GM12878 (cell line): Measurements from ENCODE around the gene ANKRD55. TPM values are rescaled to one million over a fixed set of nuclear protein-coding genes. Genes with fewer than 3 reads are reported as not detected.

Experiments
- BHLHE40 ChIP-seq, 2 experiments: fragments of 450-650 bp in 1 of 2; IDR thresholded peaks; 2 replicates each; pipeline ENCODE4 v1.6.1; 2011 to 2017; ENCODE audit warnings: low read depth in 2 of 2, borderline replicate concordance in 1 of 2, improper control_type of control experiment in 1 of 2, low read length in 1 of 2, mild to moderate bottlenecking in 1 of 2
- CHD4 ChIP-seq: fragments of 200-600 bp; sonication (generic); IDR thresholded peaks from 2 replicates; pipeline ENCODE4 v1.6.1; 2016; ENCODE audit warnings: mild to moderate bottlenecking
- EGR1 ChIP-seq, 2 experiments: IDR thresholded peaks; 1 replicate in 1 of 2; 2 replicates in 1 of 2; pipeline ENCODE4 v1.6.1; 2011 to 2012; ENCODE audit warnings: low read depth in 2 of 2, low read length in 2 of 2, borderline replicate concordance in 1 of 2, mild to moderate bottlenecking in 1 of 2, moderate library complexity in 1 of 2
- EZH2 ChIP-seq: IDR thresholded peaks from 2 replicates; pipeline ENCODE4 v1.6.1; 2012; ENCODE audit warnings: low read depth, mild to moderate bottlenecking, control low read depth, inconsistent platforms, low read length, borderline replicate concordance; ENCODE audit not compliant: control insufficient read depth
- GATAD2B ChIP-seq: fragments of 450-650 bp; conservative IDR thresholded peaks from 2 replicates; pipeline ENCODE4 v1.6.1; 2017; ENCODE audit warnings: low read depth, mild to moderate bottlenecking, moderate library complexity
- IRF4 ChIP-seq: IDR thresholded peaks from 2 replicates; pipeline ENCODE4 v1.6.1; 2011; ENCODE audit warnings: low read depth, low read length
- MEF2B ChIP-seq: fragments of 450-650 bp; IDR thresholded peaks from 2 replicates; pipeline ENCODE4 v1.6.1; 2018; ENCODE audit warnings: mild to moderate bottlenecking, moderate library complexity; ENCODE audit not compliant: partially characterized antibody, poor library complexity, severe bottlenecking
- MTA2 ChIP-seq: fragments of 450-650 bp; IDR thresholded peaks from 2 replicates; pipeline ENCODE4 v1.6.1; 2016; ENCODE audit warnings: low read depth, mild to moderate bottlenecking, moderate library complexity
- NFYA ChIP-seq: IDR thresholded peaks from 2 replicates; pipeline ENCODE4 v1.6.1; 2011; ENCODE audit warnings: low read depth, mild to moderate bottlenecking, low read length, improper control_type of control experiment, borderline replicate concordance
- NFYB ChIP-seq: IDR thresholded peaks from 2 replicates; pipeline ENCODE4 v1.6.1; 2011; ENCODE audit warnings: low read depth, mild to moderate bottlenecking, low read length, improper control_type of control experiment, moderate library complexity; ENCODE audit not compliant: insufficient read depth
- NR2F1 ChIP-seq: fragments of 450-650 bp; conservative IDR thresholded peaks from 2 replicates; pipeline ENCODE4 v1.6.1; 2017; ENCODE audit warnings: mild to moderate bottlenecking
- NRF1 ChIP-seq: conservative IDR thresholded peaks from 2 replicates; pipeline ENCODE4 v1.6.1; 2011; ENCODE audit warnings: mild to moderate bottlenecking, low read depth, low read length, improper control_type of control experiment
- RCOR1 ChIP-seq: conservative IDR thresholded peaks from 2 replicates; pipeline ENCODE4 v1.6.1; 2012; ENCODE audit warnings: low read depth, low read length, improper control_type of control experiment
- RUNX3 ChIP-seq: IDR thresholded peaks from 2 replicates; pipeline ENCODE4 v1.6.1; 2012; ENCODE audit warnings: low read length, inconsistent platforms
- SMAD1 ChIP-seq: fragments of 450-650 bp; IDR thresholded peaks from 2 replicates; pipeline ENCODE4 v1.6.1; 2018; ENCODE audit warnings: mild to moderate bottlenecking, low read depth; ENCODE audit not compliant: partially characterized antibody
- SRF ChIP-seq, 2 experiments: IDR thresholded peaks; 2 replicates each; pipeline ENCODE4 v1.6.1; 2011; ENCODE audit warnings: low read depth in 2 of 2, low read length in 2 of 2, mild to moderate bottlenecking in 1 of 2, moderate library complexity in 1 of 2
- TCF3 ChIP-seq: IDR thresholded peaks from 2 replicates; pipeline ENCODE4 v1.6.1; 2012; ENCODE audit warnings: low read depth, mild to moderate bottlenecking, low read length, borderline replicate concordance; ENCODE audit not compliant: insufficient read depth
- ZBED1 ChIP-seq: IDR thresholded peaks from 2 replicates; pipeline ENCODE4 v1.6.1; 2016; ENCODE audit warnings: borderline replicate concordance
- ZNF207 ChIP-seq: fragments of 450-650 bp; IDR thresholded peaks from 2 replicates; pipeline ENCODE4 v1.6.1; 2014; ENCODE audit warnings: antibody characterized with exemption, mild to moderate bottlenecking, borderline replicate concordance
- ZNF24 ChIP-seq: fragments of 450-650 bp; IDR thresholded peaks from 2 replicates; pipeline ENCODE4 v1.6.1; 2017; ENCODE audit warnings: antibody characterized with exemption, mild to moderate bottlenecking
- ZNF384 ChIP-seq: IDR thresholded peaks from 2 replicates; pipeline ENCODE4 v1.6.1; 2012; ENCODE audit warnings: low read depth, mild to moderate bottlenecking, low read length, improper control_type of control experiment, borderline replicate concordance
- ZSCAN29 ChIP-seq: fragments of 450-650 bp; IDR thresholded peaks from 2 replicates; pipeline ENCODE4 v1.6.1; 2017; ENCODE audit warnings: mild to moderate bottlenecking, moderate library complexity
- polyA plus RNA-seq, 11 experiments: library from polyadenylated mRNA; depleted of rRNA in 4 of 11; unstranded in 6 of 11; stranded (reverse) in 5 of 11; fragments of >200 nt; fragmentation: Nextera tagmentation in 4 of 11; fragmentation: Illumina TruSeq in 1 of 11; extraction: Ambion mirVana in 4 of 11; extraction: Trizol in 1 of 11; gene quantifications; 1 replicate in 1 of 11; 2 replicates in 10 of 11; pipeline versions ENCODE4 v1.2.1 to v1.2.3, GENCODE V29; 2011 to 2016; ENCODE audit warnings: inconsistent platforms in 2 of 11, missing spikeins in 2 of 11, low read depth in 1 of 11
- total RNA-seq, 4 experiments: library from RNA; depleted of rRNA in 3 of 4; stranded (reverse); fragments of >200 nt in 3 of 4; fragmentation: Illumina TruSeq in 1 of 4; extraction: Trizol in 1 of 4; gene quantifications; 2 replicates each; pipeline versions ENCODE4 v1.2.1 to v1.2.3, GENCODE V29; 2013 to 2021
- TF ChIP-seq, protein P1 (sequence below): fragments of 450-650 bp; IDR thresholded peaks from 2 replicates; pipeline ENCODE4 v1.6.1; 2017; ENCODE audit warnings: antibody characterized with exemption, mild to moderate bottlenecking, moderate library complexity
- TF ChIP-seq, protein P2 (sequence below): fragments of 450-650 bp; IDR thresholded peaks from 2 replicates; pipeline ENCODE4 v1.6.1; 2016; ENCODE audit warnings: mild to moderate bottlenecking
- TF ChIP-seq, protein P3 (sequence below): IDR thresholded peaks from 2 replicates; pipeline ENCODE4 v1.6.1; 2011; ENCODE audit warnings: mild to moderate bottlenecking, low read depth, low read length, moderate library complexity; ENCODE audit not compliant: insufficient replicate concordance

The ANKRD55 gene
- total and polyA plus RNA-seq, 10 of the 15 experiments (the other 5 are each of a cell fraction or from before 2014, with no cell fraction given), result 0.04 TPM; not detected in 9

DNA sequence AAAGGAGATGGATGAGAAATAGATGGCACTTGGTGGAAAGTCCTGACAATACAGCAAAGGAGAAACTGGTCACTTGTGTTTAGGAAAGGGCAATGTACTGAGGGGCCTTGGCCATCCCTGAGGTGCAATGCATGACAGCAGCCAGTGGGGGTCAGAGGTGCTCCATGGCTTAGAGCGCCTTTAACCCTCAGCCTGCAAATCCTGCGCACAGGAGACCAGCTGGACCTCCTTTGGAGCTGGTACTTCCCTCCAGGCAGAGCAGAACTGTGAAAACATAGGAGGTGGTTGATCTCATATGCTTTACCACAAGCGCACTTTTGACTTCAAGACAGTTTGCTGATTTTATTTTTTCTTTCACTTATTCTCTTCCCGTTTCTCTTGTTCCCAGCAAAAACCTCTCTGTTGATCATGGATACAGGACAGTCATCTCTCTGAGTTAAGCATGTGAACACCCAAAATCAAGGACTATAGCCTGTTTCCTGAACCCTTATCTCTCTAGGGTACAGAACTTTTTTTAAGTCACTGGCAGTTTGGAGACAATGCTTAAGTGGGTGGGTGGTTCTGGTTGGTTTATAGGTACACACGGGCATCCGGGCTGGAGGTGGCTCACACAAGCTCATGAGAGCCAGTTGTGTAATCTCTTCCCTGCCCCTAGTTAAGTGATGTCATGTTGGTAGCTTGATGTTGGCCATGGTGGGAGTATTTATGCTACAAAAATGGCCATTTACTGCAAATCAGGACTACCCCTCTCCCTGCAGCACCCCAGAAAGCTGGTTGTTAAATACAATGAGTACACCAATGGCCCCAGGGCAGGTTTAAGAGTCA lies 37.6 kb upstream of the ANKRD55 start (continued):
- no peak for TF ChIP-seq EGR1 (IDR thresholded peaks at IDR 0.05; ENCODE audit: borderline replicate concordance in 1 of 2, low read depth in 2 of 2, low read length in 2 of 2)
- no peak for TF ChIP-seq ZNF384
- TF ChIP-seq NR2F1, result no peak
- TF ChIP-seq, protein P1, sequence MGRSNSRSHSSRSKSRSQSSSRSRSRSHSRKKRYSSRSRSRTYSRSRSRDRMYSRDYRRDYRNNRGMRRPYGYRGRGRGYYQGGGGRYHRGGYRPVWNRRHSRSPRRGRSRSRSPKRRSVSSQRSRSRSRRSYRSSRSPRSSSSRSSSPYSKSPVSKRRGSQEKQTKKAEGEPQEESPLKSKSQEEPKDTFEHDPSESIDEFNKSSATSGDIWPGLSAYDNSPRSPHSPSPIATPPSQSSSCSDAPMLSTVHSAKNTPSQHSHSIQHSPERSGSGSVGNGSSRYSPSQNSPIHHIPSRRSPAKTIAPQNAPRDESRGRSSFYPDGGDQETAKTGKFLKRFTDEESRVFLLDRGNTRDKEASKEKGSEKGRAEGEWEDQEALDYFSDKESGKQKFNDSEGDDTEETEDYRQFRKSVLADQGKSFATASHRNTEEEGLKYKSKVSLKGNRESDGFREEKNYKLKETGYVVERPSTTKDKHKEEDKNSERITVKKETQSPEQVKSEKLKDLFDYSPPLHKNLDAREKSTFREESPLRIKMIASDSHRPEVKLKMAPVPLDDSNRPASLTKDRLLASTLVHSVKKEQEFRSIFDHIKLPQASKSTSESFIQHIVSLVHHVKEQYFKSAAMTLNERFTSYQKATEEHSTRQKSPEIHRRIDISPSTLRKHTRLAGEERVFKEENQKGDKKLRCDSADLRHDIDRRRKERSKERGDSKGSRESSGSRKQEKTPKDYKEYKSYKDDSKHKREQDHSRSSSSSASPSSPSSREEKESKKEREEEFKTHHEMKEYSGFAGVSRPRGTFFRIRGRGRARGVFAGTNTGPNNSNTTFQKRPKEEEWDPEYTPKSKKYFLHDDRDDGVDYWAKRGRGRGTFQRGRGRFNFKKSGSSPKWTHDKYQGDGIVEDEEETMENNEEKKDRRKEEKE, result no peak
- TF ChIP-seq SRF (IDR thresholded peaks at IDR 0.05; ENCODE audit: low read depth in 2 of 2, low read length in 2 of 2), result no peak
- TF ChIP-seq, protein P2, sequence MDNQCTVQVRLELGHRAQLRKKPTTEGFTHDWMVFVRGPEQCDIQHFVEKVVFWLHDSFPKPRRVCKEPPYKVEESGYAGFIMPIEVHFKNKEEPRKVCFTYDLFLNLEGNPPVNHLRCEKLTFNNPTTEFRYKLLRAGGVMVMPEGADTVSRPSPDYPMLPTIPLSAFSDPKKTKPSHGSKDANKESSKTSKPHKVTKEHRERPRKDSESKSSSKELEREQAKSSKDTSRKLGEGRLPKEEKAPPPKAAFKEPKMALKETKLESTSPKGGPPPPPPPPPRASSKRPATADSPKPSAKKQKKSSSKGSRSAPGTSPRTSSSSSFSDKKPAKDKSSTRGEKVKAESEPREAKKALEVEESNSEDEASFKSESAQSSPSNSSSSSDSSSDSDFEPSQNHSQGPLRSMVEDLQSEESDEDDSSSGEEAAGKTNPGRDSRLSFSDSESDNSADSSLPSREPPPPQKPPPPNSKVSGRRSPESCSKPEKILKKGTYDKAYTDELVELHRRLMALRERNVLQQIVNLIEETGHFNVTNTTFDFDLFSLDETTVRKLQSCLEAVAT, result no peak
- TF ChIP-seq, protein P3, sequence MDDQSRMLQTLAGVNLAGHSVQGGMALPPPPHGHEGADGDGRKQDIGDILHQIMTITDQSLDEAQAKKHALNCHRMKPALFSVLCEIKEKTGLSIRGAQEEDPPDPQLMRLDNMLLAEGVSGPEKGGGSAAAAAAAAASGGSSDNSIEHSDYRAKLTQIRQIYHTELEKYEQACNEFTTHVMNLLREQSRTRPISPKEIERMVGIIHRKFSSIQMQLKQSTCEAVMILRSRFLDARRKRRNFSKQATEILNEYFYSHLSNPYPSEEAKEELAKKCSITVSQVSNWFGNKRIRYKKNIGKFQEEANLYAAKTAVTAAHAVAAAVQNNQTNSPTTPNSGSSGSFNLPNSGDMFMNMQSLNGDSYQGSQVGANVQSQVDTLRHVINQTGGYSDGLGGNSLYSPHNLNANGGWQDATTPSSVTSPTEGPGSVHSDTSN, result no peak
- no peak for TF ChIP-seq RCOR1
- TF ChIP-seq TCF3, result no peak
- no peak for TF ChIP-seq NFYA
- TF ChIP-seq ZNF24, result peak; percentile 50; the same call in 1 of the 2 replicates
- no peak for TF ChIP-seq NFYB
- no peak for TF ChIP-seq CHD4
- TF ChIP-seq BHLHE40 (IDR thresholded peaks at IDR 0.05; ENCODE audit: borderline replicate concordance in 1 of 2, low read depth in 2 of 2, low read length in 1 of 2), result no peak
- peak; percentile 32 for TF ChIP-seq MEF2B
- TF ChIP-seq NRF1, result no peak
- peak; percentile 33; the same call in 1 of the 2 replicates for TF ChIP-seq RUNX3
- no peak for TF ChIP-seq EZH2
- no peak for TF ChIP-seq SMAD1
- TF ChIP-seq ZNF207, result peak; percentile 24; the same call in 1 of the 2 replicates
- no peak for TF ChIP-seq MTA2
- peak; percentile 68; the same call in 1 of the 2 replicates for TF ChIP-seq IRF4
- no peak for TF ChIP-seq ZBED1
- TF ChIP-seq GATAD2B, result no peak
- peak; percentile 68; the same call in 1 of the 2 replicates for TF ChIP-seq ZSCAN29
